ENCODE data around the gene DNAJC1. TPM values are rescaled to one million over a fixed set of nuclear protein-coding genes. Genes with fewer than 3 reads are reported as not detected.
"Not testable (repeated sequence)": the region's sequence is repeated elsewhere in the genome, so short reads cannot be mapped to it uniquely, and the experiment has no call there.

Gene DNAJC1, protein sequence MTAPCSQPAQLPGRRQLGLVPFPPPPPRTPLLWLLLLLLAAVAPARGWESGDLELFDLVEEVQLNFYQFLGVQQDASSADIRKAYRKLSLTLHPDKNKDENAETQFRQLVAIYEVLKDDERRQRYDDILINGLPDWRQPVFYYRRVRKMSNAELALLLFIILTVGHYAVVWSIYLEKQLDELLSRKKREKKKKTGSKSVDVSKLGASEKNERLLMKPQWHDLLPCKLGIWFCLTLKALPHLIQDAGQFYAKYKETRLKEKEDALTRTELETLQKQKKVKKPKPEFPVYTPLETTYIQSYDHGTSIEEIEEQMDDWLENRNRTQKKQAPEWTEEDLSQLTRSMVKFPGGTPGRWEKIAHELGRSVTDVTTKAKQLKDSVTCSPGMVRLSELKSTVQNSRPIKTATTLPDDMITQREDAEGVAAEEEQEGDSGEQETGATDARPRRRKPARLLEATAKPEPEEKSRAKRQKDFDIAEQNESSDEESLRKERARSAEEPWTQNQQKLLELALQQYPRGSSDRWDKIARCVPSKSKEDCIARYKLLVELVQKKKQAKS
- 22.0 and 26.5 TPM in 2 replicates for total RNA-seq (2014; rRNA removed; shearing (Covaris generic))

DNA sequence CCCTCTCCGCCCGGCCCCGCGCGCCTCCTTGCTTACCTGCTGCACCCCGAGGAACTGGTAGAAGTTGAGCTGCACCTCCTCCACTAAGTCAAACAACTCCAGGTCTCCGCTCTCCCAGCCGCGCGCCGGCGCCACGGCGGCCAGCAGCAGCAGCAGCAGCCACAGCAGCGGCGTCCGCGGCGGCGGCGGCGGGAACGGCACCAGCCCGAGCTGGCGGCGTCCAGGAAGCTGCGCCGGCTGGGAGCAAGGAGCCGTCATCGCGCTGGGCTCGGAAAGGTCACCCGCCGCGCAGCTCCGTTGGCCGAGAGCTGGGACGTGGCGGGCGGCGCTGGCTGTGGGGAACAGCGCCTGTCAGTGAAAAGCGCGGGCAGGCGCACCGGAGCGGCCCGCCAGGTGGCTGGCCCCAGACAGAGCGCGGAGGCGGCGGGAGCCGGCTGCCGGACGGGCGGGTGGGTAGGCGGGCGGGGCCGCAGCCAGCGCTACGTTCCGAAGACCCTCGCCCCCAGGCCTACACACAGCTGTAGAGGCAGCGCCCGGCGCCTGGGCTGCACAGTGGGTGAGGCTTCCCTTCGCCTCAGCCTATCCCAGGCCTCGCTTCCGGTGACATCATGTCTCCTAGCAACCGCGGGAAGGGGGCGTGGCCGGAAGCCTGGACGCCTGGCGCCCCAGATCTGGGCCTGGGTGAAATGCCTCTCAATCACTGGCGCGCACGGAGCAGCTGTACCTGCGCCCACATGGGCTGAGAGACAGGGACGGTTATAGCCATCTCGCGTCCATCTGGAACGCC lies at the start of gene DNAJC1:
Gene DNAJC1 (minus strand): TSS at position 554 of the 787 bp plus-strand sequence. CDS start 296 bp downstream, at position 258.
- peak; percentile 97 for DNase-seq (ENCODE audit: low spot score)

DNA sequence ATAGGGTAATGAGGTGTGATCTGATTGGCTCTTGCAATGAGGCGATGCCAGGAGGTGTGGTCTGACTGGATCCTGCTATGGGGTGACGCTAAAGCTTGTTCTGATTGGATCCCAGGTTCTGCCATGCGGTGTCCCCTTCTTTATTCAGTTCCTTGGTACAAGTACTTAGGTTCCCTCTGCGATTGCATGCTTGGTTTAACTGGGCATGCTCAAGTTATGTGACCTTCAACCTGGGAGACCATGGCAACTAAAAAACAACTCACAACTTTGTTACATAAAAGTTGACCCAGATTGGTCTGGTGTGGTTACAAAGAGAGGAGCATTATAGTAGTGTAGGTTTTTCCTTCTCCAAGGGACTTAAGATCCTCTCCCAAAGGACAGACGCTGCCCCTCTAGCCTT lies 49.5 kb upstream of the DNAJC1 start:
- peak; percentile 12 for DNase-seq (ENCODE audit: low spot score)

GRCh38 chr10:22049635-22050034 lies 46.1 kb upstream of the DNAJC1 start:
- no peak for DNase-seq (ENCODE audit: low spot score)

- no peak for DNase-seq (ENCODE audit: low spot score)
Measured at GRCh38 chr10:22047812-22048211, 44.3 kb upstream of the DNAJC1 start.

DNA sequence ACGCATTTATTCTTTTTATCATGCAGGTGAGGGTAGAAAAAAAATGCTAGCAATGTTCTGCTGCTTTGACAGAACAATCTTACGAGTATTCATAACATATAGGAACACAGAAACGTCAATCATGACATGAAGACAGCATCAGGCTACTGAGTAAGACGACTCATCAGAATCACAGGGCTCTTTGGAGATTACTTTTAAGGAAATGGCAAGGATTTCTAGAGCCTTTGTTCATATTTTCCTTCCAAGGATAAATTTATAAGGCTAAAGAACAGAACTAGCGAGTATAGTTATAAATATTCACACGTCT lies 39.8 kb upstream of the DNAJC1 start:
- DNase-seq (ENCODE audit: low spot score): no peak

GRCh38 chr10:22042557-22043326 lies 39.2 kb upstream of the DNAJC1 start:
- DNase-seq (ENCODE audit: low spot score): peak; percentile 12

DNA sequence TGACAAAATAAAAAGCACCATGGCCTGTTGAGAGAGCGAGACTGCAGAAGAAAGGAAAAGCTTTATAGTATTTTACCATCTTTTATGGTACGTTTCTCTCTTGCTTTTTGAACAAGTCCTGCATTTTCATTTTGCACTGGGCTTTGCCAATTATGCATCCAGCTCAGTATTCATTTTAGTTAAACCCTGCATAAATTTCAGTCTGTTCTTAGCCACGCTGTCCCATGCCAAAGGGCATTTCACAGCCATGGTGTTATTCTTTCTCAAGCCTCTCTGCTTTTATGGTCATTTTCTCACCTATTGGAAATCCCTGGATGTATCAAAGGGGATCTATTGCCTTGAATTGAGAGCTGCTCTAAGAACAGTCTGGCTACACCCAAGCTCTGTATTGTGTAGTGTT lies 30.8 kb upstream of the DNAJC1 start:
- DNase-seq (ENCODE audit: low spot score): no peak

- DNase-seq (ENCODE audit: low spot score): not testable (repeated sequence)
Measured at GRCh38 chr10:22032268-22032667, 28.7 kb upstream of the DNAJC1 start.

GRCh38 chr10:22030421-22030820 lies 26.9 kb upstream of the DNAJC1 start:
- DNase-seq (ENCODE audit: low spot score): no peak

DNA sequence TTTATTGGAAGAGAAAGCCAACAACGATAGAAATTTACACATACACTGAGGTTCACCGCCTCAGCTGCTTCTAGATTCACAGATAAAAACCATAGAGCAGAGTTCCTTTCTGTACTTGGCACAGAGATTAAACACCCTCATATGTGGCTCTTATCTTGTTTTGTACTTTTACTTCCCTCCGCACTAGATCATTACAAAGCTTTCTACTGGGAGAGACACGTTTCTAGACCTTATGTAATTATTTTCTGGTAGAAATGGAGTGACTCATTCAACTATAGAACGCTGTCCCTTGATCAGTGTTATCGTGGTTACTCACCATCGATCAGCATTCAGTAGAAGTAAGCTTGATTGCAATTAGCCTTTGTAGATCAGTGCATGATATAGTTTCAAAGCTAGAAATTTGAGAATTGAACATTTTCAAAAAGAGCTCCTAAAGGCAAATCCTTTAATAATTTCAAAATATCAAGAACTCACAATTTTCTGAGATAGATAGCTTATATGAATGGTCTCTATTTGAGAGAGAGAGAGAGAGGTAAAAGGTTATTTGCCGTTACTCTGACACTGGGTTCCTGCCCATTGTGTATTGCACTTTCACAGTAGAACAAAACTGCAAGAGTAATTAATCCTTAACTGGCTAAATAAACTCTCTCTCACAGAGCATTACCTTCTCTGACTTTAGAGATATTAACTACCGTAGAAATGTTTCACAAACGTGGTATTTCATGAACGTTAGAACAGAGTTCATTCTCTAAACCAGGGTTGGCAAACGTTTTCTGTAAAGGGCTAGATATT lies 26.1 kb upstream of the DNAJC1 start:
- no peak for DNase-seq (ENCODE audit: low spot score)

DNA sequence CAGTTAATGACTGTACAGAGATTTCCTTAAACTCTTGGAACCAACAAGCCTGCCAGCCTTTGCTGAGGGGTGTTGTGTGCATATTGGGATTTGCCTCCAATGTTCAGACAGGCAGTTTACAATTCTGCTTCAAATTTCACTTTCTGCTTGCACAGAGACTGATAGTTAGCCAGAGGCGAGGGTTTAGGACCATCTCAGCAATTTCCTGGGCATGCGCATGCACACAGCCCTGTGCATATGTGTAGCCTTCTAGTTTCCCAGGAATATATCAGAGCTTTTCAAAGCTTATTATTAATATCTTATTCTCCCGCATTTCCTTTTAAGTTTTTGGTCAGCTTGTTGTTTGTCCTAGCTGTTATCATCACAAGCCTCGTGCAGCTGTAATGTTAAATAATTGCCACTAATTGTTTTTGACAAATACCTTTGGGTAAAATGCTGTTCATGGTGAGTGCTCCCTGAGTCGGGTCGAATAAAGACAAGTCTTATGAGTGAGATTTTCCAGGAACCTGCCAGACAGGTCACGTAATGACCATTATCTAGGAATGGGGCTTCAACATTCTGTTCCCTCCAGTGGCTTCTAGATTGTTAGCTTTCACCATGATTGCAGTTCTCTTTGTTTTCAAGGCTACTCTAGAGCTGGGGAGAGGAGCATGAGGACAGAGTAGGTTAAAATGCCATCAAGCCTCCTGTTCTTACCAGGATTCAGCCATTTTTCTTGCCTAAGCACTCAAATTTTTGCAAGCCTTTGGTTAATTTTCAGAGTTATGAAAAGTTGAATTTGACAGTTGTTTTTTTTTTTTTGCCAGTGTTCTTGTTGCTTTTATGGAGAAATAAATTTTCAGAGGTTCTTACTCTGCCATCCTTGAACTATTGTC lies 24.1 kb upstream of the DNAJC1 start:
- no peak for DNase-seq (ENCODE audit: low spot score)

DNA sequence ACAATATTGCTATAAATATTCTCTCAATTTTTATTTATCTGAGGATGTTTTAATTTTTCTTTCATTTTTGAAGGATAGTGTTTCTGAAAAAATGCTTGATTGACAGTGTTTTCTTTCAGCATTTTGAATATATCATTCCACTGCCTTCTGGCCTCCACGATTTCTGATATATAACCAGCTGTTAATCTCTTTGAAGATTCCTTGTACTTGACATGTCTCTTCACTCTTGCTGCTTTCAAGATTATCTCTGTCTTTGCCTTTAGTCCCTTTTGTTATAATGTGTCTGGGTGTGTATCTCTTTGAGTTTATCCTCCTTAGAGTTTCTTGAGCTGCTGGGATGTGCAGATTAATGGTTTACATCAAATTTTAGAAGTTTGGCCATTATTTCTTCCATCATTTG lies 22.8 kb upstream of the DNAJC1 start:
- DNase-seq (ENCODE audit: low spot score): no peak

GRCh38 chr10:22023508-22023907 lies 20.0 kb upstream of the DNAJC1 start:
- DNase-seq (ENCODE audit: low spot score): no peak

- DNase-seq (ENCODE audit: low spot score): no peak
Measured at GRCh38 chr10:22022257-22023032, 18.9 kb upstream of the DNAJC1 start.

- DNase-seq (ENCODE audit: low spot score): not testable (repeated sequence)
Measured at GRCh38 chr10:22021144-22021543, 17.6 kb upstream of the DNAJC1 start.

DNA sequence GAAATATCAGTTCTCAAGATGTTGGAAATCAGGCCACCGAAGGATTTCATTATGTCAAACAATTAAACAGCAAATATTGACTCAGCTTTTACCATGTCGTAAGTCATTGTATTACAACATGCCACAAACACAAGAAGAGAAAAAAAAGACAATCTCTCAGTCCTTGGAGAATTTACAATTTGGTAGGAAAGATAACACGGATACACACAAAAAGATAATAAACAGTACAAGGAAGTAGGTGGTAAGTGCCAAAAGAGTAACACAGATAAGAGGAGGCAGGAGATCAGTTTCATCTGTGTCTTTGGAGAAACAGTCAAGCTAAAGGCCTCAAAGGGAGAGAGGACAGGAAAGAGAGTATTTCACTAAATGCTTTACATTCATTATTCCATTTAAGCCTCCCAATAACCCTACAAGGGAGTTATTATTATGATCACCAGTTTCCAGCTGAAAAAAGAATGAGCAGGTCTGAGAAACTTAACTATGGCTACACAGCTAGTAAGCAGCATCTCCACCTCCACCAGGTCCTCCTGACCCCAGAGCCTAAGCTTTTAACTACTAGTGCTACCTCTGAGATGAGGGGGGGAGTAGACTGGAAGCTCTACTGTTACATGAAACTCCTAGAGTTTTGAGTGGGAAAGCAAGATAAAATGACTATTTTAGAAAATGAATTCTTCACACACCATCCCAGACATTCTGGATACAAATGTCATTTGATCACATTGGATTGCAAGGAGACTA lies 13.9 kb upstream of the DNAJC1 start:
- no peak for DNase-seq (ENCODE audit: low spot score)

- DNase-seq (ENCODE audit: low spot score): no peak
Measured at GRCh38 chr10:22016046-22016705, 12.6 kb upstream of the DNAJC1 start.

- peak; percentile 30 for DNase-seq (ENCODE audit: low spot score)
Measured at GRCh38 chr10:22010973-22011408, 7.5 kb upstream of the DNAJC1 start.
